Endothelial cell (in vitro differentiated cells): ENCODE data around the gene STIM2. TPM values are rescaled to one million over a fixed set of nuclear protein-coding genes. Genes with fewer than 3 reads are reported as not detected.
A peak's percentile ranks its signal among the peaks of the same experiment; 100 is the strongest.

Source experiments
- DNase-seq: peaks from one replicate; pipeline ENCODE4 v3.0.0; 2021; ENCODE audit warnings: low spot score
- H3K27ac Mint-ChIP-seq: one replicate; pipeline ENCODE4 v1.8.0; 2021; ENCODE audit warnings: mixed read lengths, inconsistent platforms; ENCODE audit not compliant: unreplicated experiment
- H3K27me3 Mint-ChIP-seq: one replicate; pipeline ENCODE4 v1.8.0; 2021; ENCODE audit warnings: mild to moderate bottlenecking, moderate library complexity, mixed read lengths, inconsistent platforms; ENCODE audit not compliant: unreplicated experiment
- H3K36me3 Mint-ChIP-seq: one replicate; pipeline ENCODE4 v1.8.0; 2021; ENCODE audit warnings: mild to moderate bottlenecking, low read depth, mixed read lengths, inconsistent platforms; ENCODE audit not compliant: unreplicated experiment
- H3K4me1 Mint-ChIP-seq: one replicate; pipeline ENCODE4 v1.8.0; 2021; ENCODE audit warnings: mild to moderate bottlenecking, mixed read lengths, inconsistent platforms; ENCODE audit not compliant: unreplicated experiment
- H3K4me3 Mint-ChIP-seq: one replicate; pipeline ENCODE4 v1.8.0; 2021; ENCODE audit warnings: mild to moderate bottlenecking, mixed read lengths, inconsistent platforms; ENCODE audit not compliant: unreplicated experiment
- H3K9me3 Mint-ChIP-seq: one replicate; pipeline ENCODE4 v1.8.0; 2021; ENCODE audit warnings: mixed read lengths, inconsistent platforms; ENCODE audit not compliant: unreplicated experiment
- CTCF ChIP-seq: fragments of 200-600 bp; sonication (generic); IDR thresholded peaks from one replicate; pipeline ENCODE4 v1.5.0; 2021; ENCODE audit warnings: antibody characterized with exemption; ENCODE audit not compliant: unreplicated experiment
- total RNA-seq: library from RNA; stranded (reverse); fragmentation: NEBNext Ultra II Directional; extraction: Animal tissue kit (Norgen Biotek cat#: 25700); gene quantifications from one replicate; pipeline ENCODE4 v1.2.1, GENCODE V29; 2021; ENCODE audit not compliant: unreplicated experiment

STIM2 gene
- total RNA-seq, 1 donor from 2014 or later: 65.7 TPM

GRCh38 chr4:27009539-27009938, 148.9 kb downstream of the STIM2 start:
- no peaks in the 10 kb centered on the region for H3K9me3 Mint-ChIP-seq
- H3K27me3 Mint-ChIP-seq: peaks cover 2% of the 10 kb centered on the region
- peaks cover 4% of the 10 kb centered on the region for H3K36me3 Mint-ChIP-seq
- no peak for DNase-seq
- no peak overlapping the region for H3K4me3 Mint-ChIP-seq
- no peak overlapping the region for H3K27ac Mint-ChIP-seq
- peaks cover 4% of the 10 kb centered on the region for H3K4me1 Mint-ChIP-seq
- TF ChIP-seq CTCF: no peak

DNA sequence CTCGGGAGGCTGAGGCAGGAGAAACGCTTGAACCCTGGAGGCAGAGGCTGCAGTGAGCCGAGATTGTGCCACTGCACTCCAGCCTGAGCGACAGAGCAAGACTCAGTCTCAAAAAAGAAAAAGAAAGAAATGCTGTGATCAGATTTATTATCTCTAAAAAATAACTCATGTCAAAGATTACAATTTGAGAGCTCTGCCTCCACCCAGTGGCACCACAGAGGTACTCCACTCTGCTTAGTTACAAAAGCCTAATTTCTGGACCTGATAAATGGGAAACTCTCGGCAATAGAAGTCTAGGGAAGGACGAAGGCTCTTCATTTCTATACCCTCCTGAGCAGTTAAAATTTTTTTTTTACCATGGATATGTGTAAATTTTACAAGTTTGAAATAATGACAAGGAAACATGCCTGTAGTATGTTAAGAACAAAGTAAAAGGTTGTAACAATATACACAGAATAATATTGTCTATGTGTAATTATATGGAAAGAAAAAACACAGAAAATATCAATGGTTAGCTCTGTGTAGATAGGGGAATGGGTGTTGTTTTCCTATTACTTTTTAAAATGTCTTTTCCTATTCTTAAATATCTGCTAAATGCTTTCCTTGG, 149.8 kb downstream of the STIM2 start:
- peak; percentile 52 for DNase-seq
- peaks cover 4% of the 10 kb centered on the region for H3K4me1 Mint-ChIP-seq
- H3K27ac Mint-ChIP-seq: no peak overlapping the region
- no peaks in the 10 kb centered on the region for H3K9me3 Mint-ChIP-seq
- peaks cover 2% of the 10 kb centered on the region for H3K27me3 Mint-ChIP-seq
- H3K4me3 Mint-ChIP-seq: no peak overlapping the region
- peaks cover 4% of the 10 kb centered on the region for H3K36me3 Mint-ChIP-seq
- TF ChIP-seq CTCF: peak; percentile 96

DNA sequence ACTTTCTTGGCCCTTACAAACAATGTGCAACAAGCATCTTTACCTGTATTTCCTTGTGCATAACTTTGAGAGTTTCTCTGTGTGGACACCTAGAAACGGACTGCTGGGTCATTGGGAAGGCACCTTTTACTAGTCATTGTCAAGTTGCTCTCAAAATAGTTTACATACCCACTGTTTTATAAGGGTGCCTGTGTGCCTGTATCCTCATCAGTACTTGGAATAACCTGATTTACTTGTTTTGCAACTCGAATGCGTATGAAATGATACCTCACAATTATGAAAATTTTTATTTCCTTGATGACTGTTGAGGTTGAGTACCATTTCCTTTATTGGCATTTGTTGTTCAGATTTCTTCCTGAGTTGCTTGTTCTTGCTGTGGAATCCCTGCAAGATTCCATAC, 150.8 kb downstream of the STIM2 start:
- no peak for DNase-seq
- Mint-ChIP-seq H3K4me1 (peaks cover 4% of the 10 kb centered on the region), H3K4me3 (no peak overlapping the region), H3K27me3 (no peaks in the 10 kb centered on the region), H3K9me3 (no peaks in the 10 kb centered on the region), H3K27ac (no peak overlapping the region), H3K36me3 (peaks cover 4% of the 10 kb centered on the region)
- TF ChIP-seq CTCF: no peak

DNA sequence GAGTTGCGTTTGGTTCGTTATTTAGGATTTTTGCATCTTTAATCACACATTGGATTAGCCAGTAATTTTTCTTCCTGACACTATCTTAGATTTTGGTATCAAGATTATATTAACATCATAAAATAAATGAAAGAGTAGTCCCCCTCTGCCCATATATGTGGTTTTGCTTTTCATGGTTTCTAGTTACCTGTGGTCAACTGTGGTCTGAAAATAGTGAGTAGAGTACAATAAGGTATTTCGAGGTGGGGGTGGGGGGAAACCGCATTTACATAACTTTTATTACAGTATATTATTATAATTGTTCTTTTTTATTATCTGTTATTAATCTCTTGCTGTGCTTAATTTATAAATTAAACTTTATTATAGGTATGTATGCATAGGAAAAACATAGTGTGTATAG, 152.4 kb downstream of the STIM2 start:
- H3K4me1 Mint-ChIP-seq: peaks cover 7% of the 10 kb centered on the region
- H3K27me3 Mint-ChIP-seq: no peaks in the 10 kb centered on the region
- H3K27ac Mint-ChIP-seq: no peak overlapping the region
- no peaks in the 10 kb centered on the region for H3K9me3 Mint-ChIP-seq
- H3K4me3 Mint-ChIP-seq: no peak overlapping the region
- no peak for DNase-seq
- no peak for TF ChIP-seq CTCF
- peaks cover 12% of the 10 kb centered on the region for H3K36me3 Mint-ChIP-seq

GRCh38 chr4:27016551-27016950, 155.9 kb downstream of the STIM2 start:
- H3K4me3 Mint-ChIP-seq: no peak overlapping the region
- H3K27me3 Mint-ChIP-seq: no peaks in the 10 kb centered on the region
- H3K9me3 Mint-ChIP-seq: no peaks in the 10 kb centered on the region
- DNase-seq: no peak
- peaks cover 15% of the 10 kb centered on the region for H3K4me1 Mint-ChIP-seq
- no peak for TF ChIP-seq CTCF
- H3K36me3 Mint-ChIP-seq: peaks cover 14% of the 10 kb centered on the region
- no peak overlapping the region for H3K27ac Mint-ChIP-seq
